GM12801 (cell line): ENCODE results near the gene EIF5A2.

Experiments used
- CTCF ChIP-seq: IDR thresholded peaks from one replicate; pipeline ENCODE4 v1.5.1; 2011; ENCODE audit warnings: control low read depth; ENCODE audit not compliant: insufficient read length; ENCODE audit errors: extremely low read depth

The EIF5A2 gene

GRCh38 chr3:170907637-170908234 is 701 bp downstream of the EIF5A2 start:
- TF ChIP-seq CTCF = no peak

GRCh38 chr3:170905862-170906261 is 2.6 kb downstream of the EIF5A2 start:
- no peak for TF ChIP-seq CTCF

- no peak for TF ChIP-seq CTCF
These were observed 5.3 kb downstream of the EIF5A2 start for GRCh38 chr3:170903123-170903522.

GRCh38 chr3:170899455-170899854 is 9.0 kb downstream of the EIF5A2 start:
- TF ChIP-seq CTCF = no peak

- no peak for TF ChIP-seq CTCF
These were observed 10.5 kb downstream of the EIF5A2 start for GRCh38 chr3:170897978-170898377.

- TF ChIP-seq CTCF = no peak
These were observed 11.7 kb downstream of the EIF5A2 start for GRCh38 chr3:170896781-170897180.

GRCh38 chr3:170893895-170894294 is 14.5 kb downstream of the EIF5A2 start:
- TF ChIP-seq CTCF = no peak
